T-helper 9 cell (primary cell): Measurements from ENCODE around the gene TIMM17A.
A peak's percentile ranks its signal among the peaks of the same experiment; 100 is the strongest.
"Not testable (repeated sequence)": the region's sequence is repeated elsewhere in the genome, so short reads cannot be mapped to it uniquely, and the experiment has no call there.

Experiments used
- DNase-seq: peaks from one replicate; pipeline ENCODE4 v3.0.0-alpha.2; 2020
- total RNA-seq, 2 donors: gene quantifications; one replicate each; lab custom pipeline; 2026; lab: John Stamatoyannopoulos, UW

Gene TIMM17A
- total RNA-seq, result 37.2 to 44.3 reads per million in 2 donors

DNA sequence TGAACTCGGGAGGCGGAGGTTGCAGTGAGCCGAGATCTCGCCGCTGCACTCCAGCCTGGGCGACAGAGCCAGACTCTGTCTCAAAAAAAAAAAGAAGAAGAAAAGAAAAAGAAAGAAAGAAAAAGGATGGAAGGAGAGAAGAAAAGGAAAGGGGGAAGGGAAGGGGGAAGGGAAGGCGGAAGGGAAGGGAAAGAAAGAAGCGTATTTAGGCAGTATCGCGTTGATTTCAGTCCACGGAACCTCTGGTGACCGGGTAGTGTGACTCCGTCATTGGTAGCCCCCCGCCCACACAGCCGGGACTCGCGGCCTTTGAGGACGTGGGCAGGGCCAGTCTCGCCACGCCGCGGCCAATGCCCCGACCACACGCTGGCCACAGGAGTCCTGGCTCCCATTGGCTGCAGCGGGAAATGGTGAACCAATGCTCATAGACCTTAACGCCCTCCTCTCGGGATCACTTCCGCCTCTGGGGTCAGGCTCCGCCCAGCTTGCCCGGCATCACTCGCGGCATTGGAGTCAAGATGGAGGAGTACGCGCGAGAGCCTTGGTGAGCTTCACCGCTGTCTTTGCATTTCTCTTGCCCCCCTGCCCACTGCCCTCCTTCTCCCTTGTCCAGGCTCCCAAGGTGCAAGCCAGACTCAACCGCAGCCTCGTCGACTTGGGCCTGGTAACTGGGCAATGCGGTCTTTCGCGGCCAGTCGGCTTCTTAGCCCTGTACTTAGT is at the start of gene TIMM17A:
Gene TIMM17A (plus strand): TSS at position 495 of the 720 bp plus-strand sequence. CDS start 24 bp downstream, at position 519.
- peak; percentile 87 for DNase-seq

DNA sequence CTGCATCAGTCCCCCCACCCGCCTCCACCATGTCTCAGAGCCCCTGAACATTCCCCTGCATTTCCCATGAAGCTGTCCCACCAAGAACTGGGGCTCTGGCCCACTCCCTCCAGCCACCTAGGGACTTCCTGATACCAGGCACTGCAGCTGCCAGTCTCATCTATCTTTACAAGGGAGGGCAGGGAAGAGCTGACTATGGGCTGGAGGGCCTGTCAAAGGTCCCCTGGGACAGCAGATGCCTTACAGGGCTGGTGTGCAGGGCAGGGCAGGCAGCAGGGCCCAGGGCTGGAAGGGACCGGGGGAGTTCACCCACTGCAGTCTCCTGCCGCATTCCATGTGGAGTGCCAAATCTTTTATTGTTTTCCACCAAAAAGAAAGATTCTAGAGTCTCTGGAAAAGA is 49.0 kb upstream of the TIMM17A start:
- no peak for DNase-seq

DNA sequence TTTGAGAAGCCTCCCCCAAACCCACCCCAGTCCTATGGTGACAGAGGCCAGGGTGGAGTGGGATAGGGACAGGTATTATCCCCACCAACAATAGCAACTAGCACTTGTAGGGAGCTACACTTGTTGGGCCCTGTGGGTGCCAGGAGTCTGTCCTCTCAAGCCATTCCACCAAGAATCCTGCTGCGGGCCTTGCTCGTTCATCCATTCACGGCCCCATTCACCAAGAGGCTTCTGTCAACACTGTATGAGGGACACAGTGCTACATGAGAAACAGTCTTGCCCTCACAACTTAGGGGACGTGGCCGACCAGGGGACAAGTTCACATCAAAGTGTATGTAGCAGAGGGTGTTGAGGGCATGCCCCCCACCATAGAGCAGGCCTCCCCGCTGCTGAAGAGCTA is 47.7 kb upstream of the TIMM17A start:
- DNase-seq, result no peak

DNA sequence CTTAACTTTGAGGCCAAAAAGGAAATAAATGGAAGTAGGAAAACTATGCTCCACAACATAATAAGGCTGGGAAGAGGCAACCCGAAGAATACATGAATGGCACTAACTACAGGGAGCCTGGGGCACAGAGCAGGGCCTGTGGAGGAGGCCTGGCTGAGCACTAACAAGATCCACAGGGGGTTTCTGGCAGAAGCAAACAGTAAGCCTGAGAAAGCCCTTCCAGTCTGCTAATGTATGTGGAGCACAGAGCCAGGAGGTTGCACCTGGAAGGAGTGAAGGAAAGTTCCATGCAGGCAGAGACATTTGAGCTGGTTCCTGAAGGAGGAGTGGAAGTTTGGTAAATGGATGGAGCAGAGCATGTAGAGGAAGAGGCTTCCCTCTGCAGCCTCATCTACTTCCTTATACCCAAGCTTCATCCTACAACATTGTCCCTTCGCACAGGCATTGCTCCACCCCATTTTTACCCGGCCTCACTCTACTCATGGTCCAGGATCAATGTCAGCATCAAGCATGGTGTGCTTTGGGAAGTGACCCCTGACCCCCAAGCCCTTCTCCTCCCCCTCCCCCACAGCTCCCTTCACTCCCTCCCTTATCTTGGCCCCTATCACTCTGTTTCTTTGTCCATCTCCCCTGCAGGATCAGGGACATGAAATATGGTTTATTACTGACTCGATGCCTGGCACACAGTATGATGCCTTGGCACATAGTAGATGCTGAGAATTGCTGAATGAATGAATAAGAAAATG is 43.3 kb upstream of the TIMM17A start:
- no peak for DNase-seq

DNA sequence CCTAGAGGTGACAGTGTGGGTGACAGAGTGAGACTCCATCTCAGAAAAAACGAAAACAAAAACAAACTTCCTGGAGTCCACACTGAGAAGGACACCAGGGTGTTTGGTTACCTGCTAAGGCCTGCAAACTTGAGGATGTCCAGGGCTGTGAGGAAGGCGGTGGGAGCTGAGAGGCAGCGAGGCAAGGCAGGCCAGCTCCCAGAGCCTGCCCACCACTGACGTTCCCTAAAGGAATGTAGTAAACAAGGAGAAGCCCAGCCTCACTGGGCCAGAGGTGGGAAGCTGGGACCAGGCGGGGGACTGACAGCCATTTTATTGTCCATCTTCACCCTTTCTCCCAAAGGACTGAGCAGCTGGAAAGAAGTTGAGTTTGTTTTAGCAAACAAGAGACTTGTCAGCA is 42.5 kb upstream of the TIMM17A start:
- DNase-seq, result no peak

DNA sequence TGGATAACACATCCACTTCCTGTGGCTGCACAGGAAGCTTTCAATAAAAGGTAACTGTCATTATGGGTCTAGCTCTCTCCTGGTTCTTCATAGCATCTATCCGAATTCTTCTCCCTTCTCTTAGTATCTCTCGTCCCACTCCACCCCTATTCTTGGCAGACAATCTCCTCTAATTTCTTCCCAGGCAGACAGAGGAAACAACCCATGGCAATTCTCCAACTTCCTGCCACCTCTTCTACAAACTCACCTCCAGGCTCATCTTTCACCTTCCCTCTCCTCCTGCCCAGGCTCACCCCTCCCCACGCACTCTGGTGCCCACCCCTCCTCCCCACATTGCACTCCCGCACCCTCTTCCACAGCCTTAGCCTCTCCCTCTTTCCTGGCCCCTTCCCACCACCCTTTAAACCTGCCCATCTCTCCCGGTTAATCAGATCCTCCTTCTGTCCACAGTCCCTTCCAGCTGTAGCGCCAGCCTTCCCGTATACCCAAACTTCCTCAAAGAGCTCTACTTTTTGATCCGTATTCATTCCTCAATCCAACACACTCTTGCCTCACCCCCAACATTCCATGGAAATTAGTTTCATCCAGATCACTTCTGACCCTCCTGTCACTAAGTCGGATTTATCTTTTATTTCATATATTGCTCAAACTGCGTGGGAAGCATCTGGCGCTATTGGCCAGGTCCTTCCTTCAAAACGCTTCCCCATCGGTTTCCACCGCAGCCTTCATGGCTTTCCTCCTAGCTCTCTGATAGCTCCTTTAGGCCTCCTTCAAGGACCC is 40.7 kb upstream of the TIMM17A start:
- no peak for DNase-seq

DNA sequence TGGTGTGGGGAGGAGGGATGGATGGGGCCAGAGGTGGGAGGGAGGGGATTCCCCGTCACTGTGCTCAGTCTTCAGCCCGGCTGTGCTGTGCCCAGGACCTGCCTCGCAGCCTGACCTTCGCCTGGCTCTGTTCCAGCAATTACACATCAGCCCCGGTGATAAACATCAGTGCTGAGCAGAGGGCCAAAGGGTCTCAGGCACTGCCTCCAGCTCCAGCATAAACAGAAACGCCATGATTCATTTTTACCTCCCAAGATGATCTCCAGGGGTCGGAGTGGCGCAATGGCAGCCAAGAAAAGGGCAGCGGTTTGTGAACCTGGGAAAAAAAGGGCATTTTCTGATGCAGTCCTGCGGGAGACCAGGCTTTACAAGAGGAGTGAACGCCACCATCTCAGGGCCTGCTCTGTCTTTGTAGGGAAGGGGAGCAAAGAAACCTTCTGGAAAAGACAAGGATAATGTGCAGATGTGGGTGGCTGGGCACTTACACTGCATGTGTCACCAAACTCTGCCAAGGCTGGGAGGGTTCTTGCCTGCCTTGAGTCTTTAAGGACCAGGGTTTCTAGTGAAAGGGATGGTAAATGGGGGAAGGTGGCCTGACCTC is 38.6 kb upstream of the TIMM17A start:
- no peak for DNase-seq

DNA sequence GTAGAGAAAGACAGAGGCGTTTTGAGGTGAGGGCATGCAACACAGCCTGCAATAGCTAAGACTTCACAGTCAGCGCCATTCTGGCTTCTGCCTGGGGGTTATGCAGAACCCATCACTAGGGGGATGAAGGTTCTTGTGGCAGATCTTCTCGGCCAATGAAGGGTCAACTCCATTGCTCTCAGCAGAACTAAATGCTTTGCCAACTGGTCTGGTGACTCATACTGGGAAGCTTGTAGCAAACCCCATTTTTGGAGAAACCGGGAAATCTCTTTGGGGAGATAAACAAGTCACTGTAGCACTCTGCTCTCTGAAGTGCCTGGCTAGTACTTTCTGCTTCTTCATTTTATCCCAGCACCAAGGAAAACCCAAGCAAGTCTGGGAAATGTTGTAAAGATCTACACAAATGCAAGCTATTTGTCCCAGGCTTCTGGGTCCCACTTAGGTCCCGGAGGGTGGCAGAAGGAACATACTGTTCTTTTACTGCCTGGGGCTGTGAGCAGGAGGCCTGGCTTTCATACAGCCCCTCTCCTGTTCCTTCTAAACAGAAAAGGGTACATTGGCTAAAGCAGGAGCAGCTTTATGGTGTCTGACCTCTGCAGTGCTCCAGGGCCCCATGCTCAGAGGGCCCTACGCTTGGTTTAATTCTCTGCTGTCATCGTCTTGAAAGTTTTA is 37.8 kb upstream of the TIMM17A start:
- DNase-seq, result no peak

DNA sequence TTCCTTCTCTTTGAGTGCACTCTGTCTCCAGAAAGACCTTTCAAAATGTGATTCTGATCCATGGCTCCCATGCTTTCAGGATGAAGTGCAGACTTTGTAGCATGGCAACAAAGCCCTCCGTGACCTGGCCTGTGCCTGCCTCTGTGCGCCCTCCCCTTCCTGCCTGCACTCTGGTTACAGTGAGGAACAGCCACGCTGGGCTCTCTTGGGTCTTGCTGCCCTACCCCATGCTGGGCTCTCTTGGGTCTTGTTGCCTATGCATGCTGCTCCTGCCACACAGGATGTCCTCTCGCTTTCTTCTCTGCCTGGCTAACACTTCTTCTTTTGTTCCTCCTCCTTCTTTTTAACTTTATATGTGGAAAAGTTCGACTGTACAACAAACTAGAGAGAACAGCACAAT is 37.0 kb upstream of the TIMM17A start:
- DNase-seq, result no peak

DNA sequence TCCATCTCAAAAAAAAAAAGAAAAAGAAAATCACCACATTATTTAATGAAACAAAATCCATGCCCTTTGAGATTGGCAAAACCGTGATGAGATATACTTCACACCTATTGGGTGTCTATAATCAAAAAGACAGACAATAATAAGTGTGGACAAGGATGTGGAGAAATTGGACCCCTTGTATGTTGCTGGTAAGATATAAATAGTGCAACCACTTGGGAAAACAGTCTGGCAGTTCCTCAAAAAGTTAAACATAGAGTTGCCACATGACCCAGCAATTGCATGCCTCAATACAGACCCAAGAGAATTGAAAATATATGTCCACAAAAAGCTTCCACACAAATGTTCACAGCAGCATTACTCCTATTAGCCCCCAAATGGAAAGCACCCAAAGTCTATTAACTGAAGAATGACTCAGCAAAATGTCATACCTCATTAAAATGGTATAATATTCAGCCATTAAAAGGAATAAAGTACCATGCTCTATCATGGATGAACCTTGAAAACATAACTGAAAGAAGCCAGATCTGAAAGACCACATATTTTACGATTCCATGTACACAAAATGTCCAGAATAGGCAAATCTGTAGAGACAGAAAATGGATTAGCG is 33.2 kb upstream of the TIMM17A start:
- DNase-seq, result no peak

DNA sequence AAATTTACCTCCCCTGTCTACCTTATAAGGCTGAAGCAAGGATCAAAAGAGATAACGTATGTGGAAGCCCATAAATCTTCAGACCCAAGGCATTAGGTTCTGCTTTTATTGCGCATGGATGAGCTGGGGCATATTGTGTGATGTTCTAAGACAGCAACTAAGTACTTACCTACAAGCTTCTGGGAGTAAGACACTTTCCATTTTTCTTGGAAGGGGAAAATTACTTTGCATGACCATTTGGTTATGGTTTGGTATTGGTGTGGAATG is 30.1 kb upstream of the TIMM17A start:
- no peak for DNase-seq

DNA sequence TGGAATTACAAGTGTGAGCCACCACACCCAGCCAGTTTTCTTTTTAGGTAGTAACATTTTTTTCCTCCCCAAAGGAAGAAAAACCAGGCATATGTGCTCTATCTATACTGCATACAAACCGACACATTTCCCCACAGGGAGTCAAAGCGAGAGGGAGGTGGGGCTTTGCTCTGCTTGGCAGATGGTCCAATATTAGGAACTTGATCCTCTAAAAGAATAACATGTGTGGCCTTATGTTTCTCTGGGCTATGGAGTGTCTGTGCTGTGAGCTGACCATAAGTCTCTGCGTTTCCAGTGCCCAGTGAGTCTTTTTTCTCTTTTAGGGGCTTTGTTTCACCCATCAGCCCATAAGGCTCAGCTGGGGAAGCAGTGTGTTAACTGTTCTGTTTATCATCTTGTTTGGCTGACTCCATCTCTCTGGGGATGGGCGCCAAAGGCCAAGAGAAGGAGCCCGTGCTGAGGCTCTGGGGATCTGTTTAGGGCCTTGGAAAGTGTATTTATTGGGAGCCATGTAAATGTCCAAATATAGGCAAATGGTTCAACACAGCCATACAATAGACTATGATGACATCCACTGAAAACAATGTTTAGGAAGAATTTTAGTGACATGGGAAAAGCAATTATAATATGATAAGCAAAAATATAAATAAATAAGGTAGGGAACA is 29.2 kb upstream of the TIMM17A start:
- no peak for DNase-seq

DNA sequence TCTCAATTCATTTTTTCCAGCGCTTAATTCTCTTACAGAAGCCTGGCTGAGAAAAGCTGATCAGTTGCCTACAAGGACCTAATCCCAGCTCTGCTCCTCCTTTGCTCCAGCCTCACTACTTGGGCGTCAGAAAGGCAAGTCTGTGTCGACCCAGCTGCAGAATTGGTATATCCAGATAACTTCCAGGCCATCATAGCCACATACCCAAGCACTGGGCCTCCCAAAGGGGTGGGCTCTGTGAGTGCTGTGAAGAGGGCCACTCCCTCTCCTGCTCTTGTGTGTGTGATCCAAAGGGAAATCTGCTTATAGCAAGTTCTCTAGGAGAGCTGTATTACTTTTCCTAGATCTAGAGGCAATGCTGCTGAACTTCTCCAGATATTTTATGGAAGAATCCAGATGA is 27.0 kb upstream of the TIMM17A start:
- no peak for DNase-seq

DNA sequence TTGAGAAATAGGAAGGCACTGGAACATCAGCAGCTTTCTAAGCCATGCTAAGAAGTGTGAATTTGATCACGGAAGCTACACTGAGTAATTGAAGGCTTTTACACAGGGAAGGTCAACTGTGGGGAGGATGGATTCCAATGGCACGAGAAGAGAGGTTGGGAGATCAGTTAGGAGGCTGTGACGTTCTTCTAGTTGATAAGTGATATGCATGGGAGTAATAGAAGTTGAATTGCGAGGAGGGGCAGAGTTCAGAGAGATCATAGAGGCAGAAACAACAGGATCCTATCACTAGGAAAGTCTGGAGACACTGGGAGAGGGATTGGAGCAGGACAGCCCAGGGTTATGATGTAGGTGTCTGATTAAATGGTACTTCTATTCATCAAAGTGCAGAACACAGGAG is 25.2 kb upstream of the TIMM17A start:
- DNase-seq, result no peak

DNA sequence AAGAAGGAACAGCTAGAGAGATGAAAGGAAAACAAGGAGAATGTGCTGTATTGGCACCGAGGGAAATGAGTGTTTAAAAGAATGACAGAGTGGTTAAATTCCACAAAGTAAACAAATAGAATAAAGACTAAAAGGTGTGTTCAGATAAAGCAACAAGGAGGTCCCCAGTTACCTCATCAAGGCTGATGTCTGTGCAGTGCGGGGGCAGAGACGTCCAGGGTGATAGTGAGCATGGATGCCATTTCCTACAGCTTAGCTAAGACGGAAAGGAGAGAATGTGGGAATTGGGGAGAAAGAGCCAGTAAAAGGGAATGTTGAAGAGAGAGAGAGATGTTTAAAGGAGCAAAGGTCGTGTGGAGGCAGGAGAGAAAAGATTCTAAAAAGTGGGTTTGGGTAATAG is 24.5 kb upstream of the TIMM17A start:
- no peak for DNase-seq

DNA sequence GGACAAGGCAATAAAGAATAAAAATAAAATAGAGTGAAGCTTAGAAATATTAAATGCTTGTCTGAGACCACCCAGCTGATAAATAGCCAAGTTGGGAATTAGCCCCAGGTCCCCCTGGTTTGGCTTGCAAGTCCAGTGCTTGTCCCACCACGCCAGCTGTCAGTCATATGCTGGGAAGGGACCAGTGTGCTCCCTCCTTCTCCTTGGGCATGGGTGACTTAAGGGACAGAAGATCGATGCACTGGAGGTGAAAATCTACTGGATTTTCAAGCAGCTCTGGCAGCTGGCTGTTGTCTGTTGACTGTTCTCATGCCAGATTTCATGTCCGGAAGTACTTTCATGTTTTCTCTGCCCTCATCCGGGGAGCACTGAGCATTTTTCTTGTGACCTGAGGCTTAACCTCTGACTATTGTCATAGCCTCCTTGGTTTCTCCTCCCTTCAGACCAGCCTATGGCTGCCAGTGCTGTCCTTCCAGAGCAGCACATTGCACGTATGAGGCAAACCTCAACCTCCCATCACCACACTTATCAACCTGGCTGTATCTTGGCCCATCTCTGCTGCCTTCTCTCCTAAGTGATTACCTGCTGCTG is 21.4 kb upstream of the TIMM17A start:
- no peak for DNase-seq

DNA sequence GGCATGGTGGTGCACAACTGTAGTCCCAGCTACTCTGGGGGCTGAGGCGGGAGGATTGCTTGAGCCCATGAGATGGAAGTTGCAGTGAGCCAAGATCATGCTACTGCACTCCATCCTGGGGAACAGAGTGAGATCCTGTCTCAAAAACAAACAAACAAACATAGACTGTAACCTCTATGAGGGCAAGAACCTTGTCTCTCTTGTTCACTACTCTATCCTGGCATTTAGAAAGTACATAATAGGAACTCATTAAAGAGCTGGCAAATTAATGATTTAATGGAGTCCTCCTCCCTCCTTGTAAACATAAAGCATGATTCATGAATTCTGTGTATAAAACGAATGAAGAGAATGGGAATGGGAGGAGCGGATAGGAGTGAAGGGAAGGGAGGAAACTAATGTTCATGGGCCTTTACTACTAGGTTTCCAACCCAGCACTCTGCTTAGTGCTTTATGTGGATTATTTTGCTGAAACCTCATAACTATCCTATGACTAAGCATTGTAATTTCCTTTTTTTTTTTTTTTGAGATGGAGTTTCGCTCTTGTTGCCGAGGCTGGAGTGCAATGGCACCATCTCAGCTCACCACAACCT is 17.6 kb upstream of the TIMM17A start:
- DNase-seq, result no peak

DNA sequence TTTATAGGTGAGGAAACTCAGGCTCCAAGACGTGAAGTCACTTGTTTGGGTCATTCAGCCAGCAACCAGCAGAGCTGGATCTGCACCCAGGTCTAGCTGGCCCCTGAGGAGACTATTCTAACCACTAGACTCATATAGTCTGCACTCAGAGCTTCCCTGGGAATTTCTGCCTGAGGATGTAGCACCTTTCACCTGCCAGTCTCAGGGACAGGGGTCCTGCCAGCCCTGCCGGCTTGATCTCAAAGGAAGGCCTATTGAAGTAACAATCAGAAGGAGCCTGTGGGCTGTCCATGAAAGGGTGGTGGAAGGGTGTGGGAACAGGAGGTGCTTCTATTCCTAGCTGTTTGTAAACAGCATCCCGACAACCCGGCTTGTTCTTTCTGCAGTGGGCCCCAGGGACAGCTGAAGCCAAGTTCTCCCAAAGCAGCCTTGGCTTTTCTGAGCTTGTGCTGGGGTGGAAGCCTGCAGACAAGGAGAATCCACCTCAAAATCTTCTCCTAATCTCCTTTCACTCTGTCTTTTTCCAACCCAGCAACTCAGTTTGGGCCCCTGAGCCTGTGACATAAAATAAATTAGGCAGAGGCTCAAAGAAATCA is 16.8 kb upstream of the TIMM17A start:
- no peak for DNase-seq

DNA sequence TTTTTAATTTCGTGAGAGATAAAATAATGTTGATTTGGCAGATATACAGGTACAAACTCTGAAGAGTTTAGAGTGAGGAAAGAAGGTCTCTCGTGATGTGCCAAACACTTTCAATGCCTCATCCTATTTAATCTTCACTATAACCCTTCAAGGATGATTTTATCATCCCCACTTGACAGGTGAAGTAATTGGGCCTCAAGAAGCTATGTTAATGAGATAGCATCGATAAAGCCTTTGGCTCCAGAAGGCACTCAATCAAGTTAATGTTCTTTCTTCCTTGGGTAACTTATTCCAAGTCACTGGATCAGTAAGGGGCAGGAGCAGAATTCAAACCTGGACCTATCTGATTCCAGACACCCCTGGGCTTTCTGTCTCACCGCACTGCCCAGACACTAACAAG is 16.2 kb upstream of the TIMM17A start:
- DNase-seq, result no peak

DNA sequence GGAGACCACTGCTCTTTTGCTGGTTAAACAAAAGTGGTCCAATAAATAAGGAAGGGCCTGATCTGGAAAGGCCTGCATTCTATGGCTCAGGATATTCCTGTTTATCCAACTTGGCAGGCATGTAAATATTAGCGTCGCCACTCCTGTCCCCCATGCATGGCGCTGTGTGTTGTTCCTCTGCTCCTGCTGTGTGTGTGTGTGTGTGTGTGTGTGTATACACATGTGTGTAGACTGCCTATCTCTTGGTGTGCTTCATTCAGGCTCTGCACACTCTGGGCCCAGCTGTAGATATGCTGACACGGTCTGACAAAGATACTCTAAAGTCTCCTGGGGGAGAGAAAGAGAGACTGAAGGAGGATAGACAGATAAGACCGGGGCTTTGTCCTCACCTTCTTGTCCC is 15.7 kb upstream of the TIMM17A start:
- no peak for DNase-seq

DNA sequence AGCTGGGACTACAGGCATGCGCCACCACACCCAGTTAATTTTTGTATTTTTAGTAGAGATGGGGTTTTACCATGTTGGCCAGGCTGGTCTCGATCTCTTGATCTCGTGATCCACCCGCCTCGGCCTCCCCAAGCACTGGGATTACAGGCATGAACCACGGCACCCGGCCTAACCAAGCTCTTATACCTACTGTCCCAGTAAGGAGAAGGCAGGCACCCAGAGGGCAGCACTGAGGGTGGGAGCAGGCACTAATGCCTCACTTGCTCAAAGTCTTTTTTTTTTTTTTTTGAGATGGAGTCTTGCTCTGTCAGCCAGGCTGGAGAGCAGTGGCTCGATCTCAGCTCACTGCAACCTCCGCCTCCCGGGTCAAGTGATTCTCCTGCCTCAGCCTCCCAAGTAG is 15.0 kb upstream of the TIMM17A start:
- not testable (repeated sequence) for DNase-seq
